ENCODE measurements around the gene ZNF804B. TPM values are rescaled to one million over a fixed set of nuclear protein-coding genes. Genes with fewer than 3 reads are reported as not detected.

ZNF804B gene
- total RNA-seq, 1 experiment from 2014 or later: not detected

GRCh38 chr7:89377219-89377618, 617.7 kb downstream of the ZNF804B start:
- Histone ChIP-seq H2AFZ (ENCODE audit: low read length) (no peak overlapping the region), H3K79me2 (ENCODE audit: insufficient read depth, low read length) (no peaks in the 10 kb centered on the region), H3K56ac (ENCODE audit: insufficient read length, low read depth, low read length) (no peak overlapping the region), H2BK120ac (ENCODE audit: low read depth, low read length, poor library complexity, severe bottlenecking) (no peak overlapping the region), H3K79me1 (ENCODE audit: insufficient read depth, low read depth, low read length, poor library complexity, severe bottlenecking) (no peaks in the 10 kb centered on the region), H3K23me2 (ENCODE audit: insufficient read length, low read depth, low read length, poor library complexity, severe bottlenecking) (no peaks in the 10 kb centered on the region), H3K27me3 (ENCODE audit: insufficient read depth, low read length) (no peaks in the 10 kb centered on the region; the same call in 1 of the 2 replicates), H4K8ac (replicated peaks; ENCODE audit: insufficient read length, low read depth, low read length) (no peak overlapping the region), H2AK5ac (ENCODE audit: insufficient read length, low read length) (no peak overlapping the region), H3K4me2 (ENCODE audit: insufficient read depth, insufficient read length, low read length) (no peak overlapping the region), H3T11ph (ENCODE audit: low read length) (no peak overlapping the region), H3K18ac (ENCODE audit: insufficient read length, low read depth, low read length) (no peak overlapping the region), H4K91ac (ENCODE audit: insufficient read length, low read depth, low read length) (no peak overlapping the region), H3K4me1 (ENCODE audit: insufficient read depth, low read length) (no peaks in the 10 kb centered on the region; the same call in 1 of the 2 replicates), H2BK5ac (ENCODE audit: insufficient read length, low read length) (no peak overlapping the region), H3K14ac (ENCODE audit: insufficient read depth, low read length) (no peak overlapping the region), H2BK20ac (ENCODE audit: low read depth, low read length, poor library complexity, severe bottlenecking) (no peak overlapping the region), H3K27ac (ENCODE audit: insufficient read length, low read depth, low read length) (no peak overlapping the region), H3K9ac (ENCODE audit: extremely low read depth, insufficient read length, low read length) (no peak overlapping the region), H3K4ac (ENCODE audit: low read depth, low read length) (no peak overlapping the region), H2BK15ac (ENCODE audit: low read depth, low read length) (no peak overlapping the region), H4K20me1 (ENCODE audit: control insufficient read depth, insufficient read depth, insufficient read length) (no peaks in the 10 kb centered on the region), H4K5ac (ENCODE audit: insufficient read length, low read depth, low read length) (no peak overlapping the region), H2BK12ac (ENCODE audit: insufficient read length, low read depth, low read length) (no peak overlapping the region), H3K23ac (ENCODE audit: insufficient read length, low read depth, low read length) (no peak overlapping the region), H3K9me3 (ENCODE audit: control insufficient read depth, low read depth, low read length) (no peaks in the 10 kb centered on the region)
- Mint-ChIP-seq H3K36me3 (ENCODE audit: insufficient read depth in 1 of 3, low read depth in 3 of 3) (no peaks in the 10 kb centered on the region), H3K27me3 (ENCODE audit: low read depth) (no peaks in the 10 kb centered on the region), H3K4me1 (peaks cover 3% of the 10 kb centered on the region in 2 experiments; a peak in 2 of 4 replicates), H3K27ac (peak overlapping the region in 1 of 3 experiments; percentile 23; a peak in 1 of 7 replicates), H3K9me3 (no peaks in the 10 kb centered on the region), H3K4me3 (no peak overlapping the region)
- no peak for TF ChIP-seq CTCF (conservative IDR thresholded peaks at IDR 0.05)
- WGBS (ENCODE audit: extremely low coverage, insufficient read length, low lambda C conversion rate): no CpG with 5 or more reads among the region's 3 CpGs
- no peak for DNase-seq

Measured in H9 (cell line).